HG03108 (cell line): ENCODE results near the gene PROZ.

ENCODE experiments used
- ATAC-seq: cut with Tn5 transposase; IDR thresholded peaks from one replicate; pipeline ENCODE4 v1.9.1; 2021; ENCODE audit warnings: moderate library complexity; ENCODE audit not compliant: unreplicated experiment

PROZ gene

GRCh38 chr13:113172419-113172926 lies 14.0 kb downstream of the PROZ start:
- no peak for ATAC-seq

- no peak for ATAC-seq
These were observed 17.8 kb downstream of the PROZ start for GRCh38 chr13:113176280-113176679.

- ATAC-seq = no peak
These were observed 18.4 kb downstream of the PROZ start for GRCh38 chr13:113176822-113177221.

GRCh38 chr13:113178070-113178895 lies 19.8 kb downstream of the PROZ start:
- no peak for ATAC-seq

- no peak for ATAC-seq
These were observed 20.4 kb downstream of the PROZ start for GRCh38 chr13:113178896-113179167.

GRCh38 chr13:113179374-113180230 lies 21.2 kb downstream of the PROZ start:
- ATAC-seq = no peak

- ATAC-seq = no peak
These were observed 23.6 kb downstream of the PROZ start for GRCh38 chr13:113182046-113182445.

- ATAC-seq = no peak
These were observed 25.1 kb downstream of the PROZ start for GRCh38 chr13:113183450-113184129.

- no peak for ATAC-seq
These were observed 26.4 kb downstream of the PROZ start for GRCh38 chr13:113184568-113185440.

GRCh38 chr13:113186061-113186900 lies 27.8 kb downstream of the PROZ start:
- peak; percentile 89 for ATAC-seq

GRCh38 chr13:113187263-113187669 lies 28.8 kb downstream of the PROZ start:
- ATAC-seq = no peak

GRCh38 chr13:113187883-113188665 lies 29.6 kb downstream of the PROZ start:
- ATAC-seq = no peak

GRCh38 chr13:113190181-113190580 lies 31.7 kb downstream of the PROZ start:
- ATAC-seq = no peak

- ATAC-seq = no peak
These were observed 33.8 kb downstream of the PROZ start for GRCh38 chr13:113192279-113192678.

- no peak for ATAC-seq
These were observed 34.5 kb downstream of the PROZ start for GRCh38 chr13:113192902-113193301.

GRCh38 chr13:113195360-113195759 lies 36.9 kb downstream of the PROZ start:
- ATAC-seq = no peak

GRCh38 chr13:113196970-113197737 lies 38.7 kb downstream of the PROZ start:
- ATAC-seq = no peak

GRCh38 chr13:113201815-113202214 lies 43.4 kb downstream of the PROZ start:
- no peak for ATAC-seq
